ENCODE measurements around the gene KIF26B. TPM values are rescaled to one million over a fixed set of nuclear protein-coding genes. Genes with fewer than 3 reads are reported as not detected.
"Not testable (repeated sequence)": the region's sequence is repeated elsewhere in the genome, so short reads cannot be mapped to it uniquely, and the experiment has no call there.

The KIF26B gene
- total RNA-seq, 1 donor from 2014 or later = 0.13 TPM

DNA sequence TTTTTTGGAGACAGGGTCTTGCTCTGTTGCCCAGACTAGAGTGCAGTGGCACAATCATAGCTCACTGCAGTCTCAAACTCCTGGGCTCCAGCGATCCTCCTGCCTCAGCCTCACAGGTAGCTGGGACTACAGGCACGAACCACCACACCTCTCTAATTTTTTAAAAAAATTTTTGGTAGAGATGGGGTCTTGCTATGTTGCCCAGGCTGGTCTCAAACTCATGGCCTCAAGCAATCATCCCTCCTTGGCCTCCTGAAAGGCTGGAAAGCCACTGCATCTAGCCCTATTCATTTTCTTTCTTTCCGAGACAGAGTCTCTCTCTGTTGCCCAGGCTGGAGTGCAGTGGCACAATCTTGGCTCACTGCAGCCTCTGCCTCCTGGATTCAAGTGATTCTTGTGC lies 559.2 kb downstream of the KIF26B start:
- intact Hi-C loops (cut with micrococcal nuclease); H3K4me3 Mint-ChIP-seq; H3K27me3 Mint-ChIP-seq (ENCODE audit: insufficient read depth); DNase-seq (ENCODE audit: low spot score); H3K9me3 Mint-ChIP-seq; H3K36me3 Mint-ChIP-seq (ENCODE audit: low read depth); H3K4me1 Mint-ChIP-seq (ENCODE audit: low read depth); H3K27ac Mint-ChIP-seq: not testable (repeated sequence)

DNA sequence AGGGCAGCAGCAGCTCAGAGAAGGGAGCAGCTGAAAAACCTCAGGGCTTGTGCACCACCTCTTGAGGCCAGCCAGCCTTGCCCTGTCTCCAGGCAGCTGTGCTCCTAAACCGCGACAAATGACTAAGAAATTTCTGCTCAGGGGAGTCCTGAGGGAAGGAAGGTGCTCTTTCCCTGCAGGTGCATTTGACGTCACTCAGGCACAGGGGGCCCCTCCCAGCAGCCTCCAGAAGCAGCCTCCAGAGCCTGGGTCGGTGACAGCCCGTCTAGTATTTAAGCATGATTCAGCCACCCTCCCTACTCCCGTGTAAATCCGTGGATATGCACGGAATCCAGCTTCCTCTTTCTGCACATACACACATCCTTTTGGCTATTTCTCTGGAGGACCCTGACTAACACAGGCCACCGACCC lies 560.5 kb downstream of the KIF26B start:
- Mint-ChIP-seq H3K4me1 (ENCODE audit: low read depth) (no peaks in the 10 kb centered on the region), H3K9me3 (no peaks in the 10 kb centered on the region), H3K27ac (no peak overlapping the region), H3K27me3 (ENCODE audit: insufficient read depth) (no peaks in the 10 kb centered on the region), H3K36me3 (ENCODE audit: low read depth) (no peaks in the 10 kb centered on the region), H3K4me3 (no peak overlapping the region)
- intact Hi-C loops (cut with micrococcal nuclease) = no loop called here
- no peak for DNase-seq (ENCODE audit: low spot score)

DNA sequence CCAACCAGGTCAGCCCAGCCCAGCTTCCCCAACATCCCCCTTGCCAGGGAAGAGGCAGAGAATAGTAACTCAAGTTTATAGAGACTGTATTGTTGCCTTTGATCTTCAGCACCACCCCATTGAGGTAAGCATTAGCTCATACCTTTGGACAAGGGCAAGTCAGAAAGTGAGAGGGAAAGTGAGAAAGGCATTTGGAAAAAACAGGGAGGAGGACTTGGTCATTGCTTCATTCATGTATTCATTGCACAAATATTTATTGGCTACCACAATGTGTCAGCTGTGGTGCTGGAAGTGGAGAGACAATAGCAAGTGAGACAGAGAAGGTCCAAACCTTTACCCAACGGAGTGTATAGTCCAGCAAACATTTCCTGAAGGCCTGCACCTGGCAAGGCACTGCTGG lies 561.2 kb downstream of the KIF26B start:
- H3K9me3 Mint-ChIP-seq = no peaks in the 10 kb centered on the region
- no peak for DNase-seq (ENCODE audit: low spot score)
- no peaks in the 10 kb centered on the region for H3K27me3 Mint-ChIP-seq (ENCODE audit: insufficient read depth)
- no peaks in the 10 kb centered on the region for H3K36me3 Mint-ChIP-seq (ENCODE audit: low read depth)
- no peaks in the 10 kb centered on the region for H3K4me1 Mint-ChIP-seq (ENCODE audit: low read depth)
- no peak overlapping the region for H3K27ac Mint-ChIP-seq
- H3K4me3 Mint-ChIP-seq = no peak overlapping the region
- intact Hi-C loops (cut with micrococcal nuclease) = no loop called here

DNA sequence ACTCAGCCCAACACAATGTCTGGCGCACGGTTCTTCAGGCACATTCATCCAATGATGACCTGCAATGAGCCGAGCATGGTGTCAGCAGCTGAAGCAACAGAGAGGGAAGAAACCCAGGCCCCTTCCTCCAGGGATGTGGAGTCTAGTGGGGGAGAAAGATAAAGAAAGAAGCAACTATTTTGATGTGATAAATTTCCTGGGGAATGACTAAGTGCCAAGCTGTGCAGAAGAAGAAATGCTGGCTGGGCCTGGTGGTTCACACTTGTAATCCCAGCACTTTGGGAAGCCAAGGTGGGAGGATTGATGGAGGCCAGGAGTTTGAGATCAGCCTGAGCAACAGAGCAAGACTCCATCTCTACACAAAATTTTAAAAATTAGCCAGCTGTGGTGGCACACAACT lies 561.8 kb downstream of the KIF26B start:
- DNase-seq (ENCODE audit: low spot score) = no peak
- Mint-ChIP-seq H3K4me3 (no peak overlapping the region), H3K9me3 (no peaks in the 10 kb centered on the region), H3K27ac (no peak overlapping the region), H3K27me3 (ENCODE audit: insufficient read depth) (no peaks in the 10 kb centered on the region), H3K36me3 (ENCODE audit: low read depth) (no peaks in the 10 kb centered on the region), H3K4me1 (ENCODE audit: low read depth) (no peaks in the 10 kb centered on the region)
- intact Hi-C loops (cut with micrococcal nuclease) = no loop called here

DNA sequence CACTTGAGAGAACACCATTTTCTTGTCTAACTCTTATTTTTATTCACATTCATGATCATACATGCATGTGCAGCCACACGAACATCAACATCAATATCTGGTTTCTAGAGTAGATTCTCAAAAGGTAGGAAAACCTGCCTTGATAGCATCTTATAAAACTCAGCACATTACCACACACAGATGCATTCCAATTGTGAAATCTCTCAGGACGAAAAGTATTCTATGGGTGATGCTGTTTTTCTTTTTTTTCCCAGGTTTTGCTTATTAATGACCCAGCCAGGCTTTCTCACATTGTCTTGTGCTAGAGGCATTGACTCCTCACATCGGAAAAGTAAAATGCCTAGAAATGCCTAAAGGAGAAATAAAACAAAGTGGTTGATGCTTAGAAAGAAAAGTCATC lies 562.8 kb downstream of the KIF26B start:
- no peaks in the 10 kb centered on the region for H3K36me3 Mint-ChIP-seq (ENCODE audit: low read depth)
- H3K27me3 Mint-ChIP-seq (ENCODE audit: insufficient read depth) = no peaks in the 10 kb centered on the region
- H3K4me3 Mint-ChIP-seq = no peak overlapping the region
- no peak for DNase-seq (ENCODE audit: low spot score)
- H3K27ac Mint-ChIP-seq = no peak overlapping the region
- intact Hi-C loops (cut with micrococcal nuclease) = no loop called here
- H3K9me3 Mint-ChIP-seq = no peaks in the 10 kb centered on the region
- H3K4me1 Mint-ChIP-seq (ENCODE audit: low read depth) = no peaks in the 10 kb centered on the region

DNA sequence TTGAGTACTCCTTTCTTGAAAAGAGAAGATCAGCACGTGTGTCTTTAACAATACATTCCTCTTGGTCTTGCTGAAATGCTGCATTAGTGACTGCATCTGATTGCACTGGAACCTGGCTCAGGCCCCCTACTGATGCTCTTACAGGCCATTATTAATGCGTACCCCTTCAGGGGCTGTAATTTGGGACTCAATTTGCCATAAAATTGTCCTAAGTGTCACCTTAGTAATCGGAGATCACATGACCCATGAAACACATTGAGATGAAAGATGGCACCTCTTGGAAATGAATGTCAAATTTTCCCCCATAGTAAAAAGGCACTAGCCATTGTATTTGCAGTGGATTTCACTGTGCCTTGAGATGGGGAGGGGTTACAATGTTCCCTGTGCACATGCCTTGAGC lies 563.3 kb downstream of the KIF26B start:
- Mint-ChIP-seq H3K9me3 (no peaks in the 10 kb centered on the region), H3K4me1 (ENCODE audit: low read depth) (no peaks in the 10 kb centered on the region), H3K27me3 (ENCODE audit: insufficient read depth) (no peaks in the 10 kb centered on the region), H3K27ac (no peak overlapping the region), H3K36me3 (ENCODE audit: low read depth) (no peaks in the 10 kb centered on the region), H3K4me3 (no peak overlapping the region)
- DNase-seq (ENCODE audit: low spot score) = no peak
- intact Hi-C loops (cut with micrococcal nuclease) = no loop called here

DNA sequence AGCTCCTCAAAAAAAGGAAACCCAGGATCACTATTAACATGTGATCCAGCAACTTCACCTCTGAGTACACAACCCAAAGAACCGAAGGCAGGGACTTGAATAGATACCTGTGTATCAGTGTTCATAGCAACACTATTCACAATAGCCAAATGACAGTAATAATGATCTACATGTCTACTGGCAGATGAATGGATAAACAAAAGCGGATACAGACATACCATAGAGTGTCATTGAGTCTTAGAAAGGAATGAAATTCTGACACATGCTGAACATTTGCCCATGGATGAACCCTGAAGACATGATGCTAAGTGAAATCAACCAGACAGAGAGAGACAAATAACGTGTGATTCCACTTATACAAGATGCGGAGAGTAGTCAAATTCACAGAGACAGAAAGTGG lies 564.2 kb downstream of the KIF26B start:
- H3K36me3 Mint-ChIP-seq (ENCODE audit: low read depth) = no peaks in the 10 kb centered on the region
- no peaks in the 10 kb centered on the region for H3K27me3 Mint-ChIP-seq (ENCODE audit: insufficient read depth)
- H3K27ac Mint-ChIP-seq = no peak overlapping the region
- no peaks in the 10 kb centered on the region for H3K4me1 Mint-ChIP-seq (ENCODE audit: low read depth)
- no peaks in the 10 kb centered on the region for H3K9me3 Mint-ChIP-seq
- no peak for DNase-seq (ENCODE audit: low spot score)
- intact Hi-C loops (cut with micrococcal nuclease) = no loop called here
- H3K4me3 Mint-ChIP-seq = no peak overlapping the region

DNA sequence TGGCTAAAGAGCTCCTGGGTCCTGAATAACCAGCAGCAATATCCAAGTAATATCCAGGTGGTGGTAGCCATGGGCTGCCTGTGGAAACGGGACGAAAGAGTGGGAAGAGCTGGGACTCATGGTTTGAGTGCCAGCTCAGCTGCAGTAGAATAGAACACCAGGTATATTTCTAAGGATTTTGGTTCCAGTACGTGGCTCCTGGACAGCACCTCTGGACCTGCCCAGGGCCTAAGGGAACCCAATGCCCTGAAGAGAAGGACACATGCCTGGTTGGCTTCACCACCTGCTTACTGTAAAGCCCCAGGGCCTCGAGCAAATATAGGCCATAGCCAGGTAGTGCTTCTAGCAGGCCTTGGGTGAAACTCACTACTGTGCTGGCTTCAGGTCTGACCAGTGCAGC lies 566.7 kb downstream of the KIF26B start:
- no peaks in the 10 kb centered on the region for H3K4me1 Mint-ChIP-seq (ENCODE audit: low read depth)
- no peaks in the 10 kb centered on the region for H3K27me3 Mint-ChIP-seq (ENCODE audit: insufficient read depth)
- H3K9me3 Mint-ChIP-seq = peaks cover 1% of the 10 kb centered on the region
- H3K27ac Mint-ChIP-seq = no peak overlapping the region
- DNase-seq (ENCODE audit: low spot score) = no peak
- no peak overlapping the region for H3K4me3 Mint-ChIP-seq
- intact Hi-C loops (cut with micrococcal nuclease) = no loop called here
- no peaks in the 10 kb centered on the region for H3K36me3 Mint-ChIP-seq (ENCODE audit: low read depth)

DNA sequence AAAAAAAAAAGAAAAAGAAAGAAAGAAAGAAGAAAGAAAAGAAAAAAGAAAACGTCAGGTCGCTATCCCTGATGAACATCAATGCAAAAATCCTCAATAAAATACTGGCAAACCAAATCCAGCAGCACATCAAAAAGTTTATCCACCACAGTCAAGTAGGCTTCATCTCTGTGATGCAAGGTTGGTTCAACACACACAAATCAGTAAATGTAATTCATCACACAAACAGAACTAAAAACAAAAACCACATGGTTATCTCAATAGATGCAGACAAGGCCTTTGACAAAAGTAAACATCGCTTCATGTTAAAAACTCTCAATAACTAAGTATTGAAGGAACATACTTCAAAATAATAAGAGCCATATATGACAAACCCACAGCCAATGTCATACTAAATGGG lies 573.2 kb downstream of the KIF26B start:
- H3K4me3 Mint-ChIP-seq; H3K4me1 Mint-ChIP-seq (ENCODE audit: low read depth); DNase-seq (ENCODE audit: low spot score); H3K36me3 Mint-ChIP-seq (ENCODE audit: low read depth); H3K27ac Mint-ChIP-seq; intact Hi-C loops (cut with micrococcal nuclease); H3K27me3 Mint-ChIP-seq (ENCODE audit: insufficient read depth); H3K9me3 Mint-ChIP-seq: not testable (repeated sequence)

DNA sequence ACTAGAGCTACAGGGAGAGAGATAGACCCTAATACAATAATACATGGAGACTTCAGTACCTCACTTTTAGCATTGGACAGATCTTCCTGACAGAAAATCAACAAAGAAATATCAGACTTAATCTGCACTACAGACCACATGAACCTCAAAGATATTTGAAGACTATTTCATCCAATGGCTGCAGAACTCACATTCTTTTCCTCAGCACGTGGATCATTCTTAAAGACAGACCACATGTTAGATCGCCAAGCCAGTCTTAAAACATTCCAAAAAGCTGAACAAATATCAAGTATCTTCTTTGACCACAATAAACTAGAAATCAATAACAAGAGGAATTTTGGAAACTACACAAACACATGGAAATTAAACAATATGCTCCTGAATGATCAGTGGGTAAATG lies 576.0 kb downstream of the KIF26B start:
- Mint-ChIP-seq H3K27ac (no peak overlapping the region), H3K4me1 (ENCODE audit: low read depth) (no peaks in the 10 kb centered on the region), H3K4me3 (no peak overlapping the region), H3K36me3 (ENCODE audit: low read depth) (no peaks in the 10 kb centered on the region), H3K27me3 (ENCODE audit: insufficient read depth) (peaks cover 2% of the 10 kb centered on the region), H3K9me3 (peaks cover 7% of the 10 kb centered on the region)
- no peak for DNase-seq (ENCODE audit: low spot score)
- intact Hi-C loops (cut with micrococcal nuclease) = no loop called here

DNA sequence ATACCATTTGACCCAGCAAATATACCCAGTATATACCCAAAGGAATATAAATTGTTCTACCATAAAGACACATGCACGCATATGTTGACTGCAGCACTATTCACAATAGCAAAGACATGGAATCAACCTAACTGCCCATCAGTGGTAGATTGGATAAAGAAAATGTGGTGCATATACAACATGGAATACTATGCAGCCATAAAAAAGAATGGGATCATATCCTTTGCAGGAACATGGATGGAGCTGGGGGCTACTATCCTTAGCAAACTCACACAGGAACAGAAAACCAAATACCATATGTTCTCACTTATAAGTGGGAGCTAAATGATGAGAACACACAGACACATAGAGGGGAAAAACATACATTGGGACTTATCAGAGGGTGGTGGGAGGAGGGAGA lies 585.6 kb downstream of the KIF26B start:
- H3K27me3 Mint-ChIP-seq (ENCODE audit: insufficient read depth); H3K27ac Mint-ChIP-seq; H3K4me3 Mint-ChIP-seq; DNase-seq (ENCODE audit: low spot score); H3K36me3 Mint-ChIP-seq (ENCODE audit: low read depth); H3K9me3 Mint-ChIP-seq; intact Hi-C loops (cut with micrococcal nuclease); H3K4me1 Mint-ChIP-seq (ENCODE audit: low read depth): not testable (repeated sequence)

DNA sequence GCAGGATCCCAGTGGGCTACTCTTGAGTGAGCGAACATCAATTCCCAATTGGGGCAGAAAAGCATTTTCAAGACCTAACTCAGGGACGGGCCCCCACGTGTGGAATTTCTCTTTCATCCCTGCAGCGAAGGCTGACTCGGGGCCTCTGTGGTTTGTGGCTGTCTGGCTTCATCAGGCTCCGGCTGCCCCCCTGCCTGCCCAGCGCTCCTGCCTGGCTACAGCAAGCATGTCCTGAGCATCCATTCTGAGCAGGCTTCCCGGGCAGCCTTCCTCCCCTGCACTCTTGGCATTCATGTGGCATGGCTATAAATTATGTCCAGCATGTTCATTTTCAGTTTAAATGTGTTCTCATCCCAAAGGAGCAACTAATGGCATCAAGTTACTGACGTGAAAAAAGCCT lies 588.1 kb downstream of the KIF26B start:
- Mint-ChIP-seq H3K27ac (no peak overlapping the region), H3K9me3 (peaks cover 10% of the 10 kb centered on the region), H3K4me3 (no peak overlapping the region), H3K36me3 (ENCODE audit: low read depth) (no peaks in the 10 kb centered on the region), H3K4me1 (ENCODE audit: low read depth) (no peaks in the 10 kb centered on the region), H3K27me3 (ENCODE audit: insufficient read depth) (no peaks in the 10 kb centered on the region)
- intact Hi-C loops (cut with micrococcal nuclease) = no loop called here
- no peak for DNase-seq (ENCODE audit: low spot score)

DNA sequence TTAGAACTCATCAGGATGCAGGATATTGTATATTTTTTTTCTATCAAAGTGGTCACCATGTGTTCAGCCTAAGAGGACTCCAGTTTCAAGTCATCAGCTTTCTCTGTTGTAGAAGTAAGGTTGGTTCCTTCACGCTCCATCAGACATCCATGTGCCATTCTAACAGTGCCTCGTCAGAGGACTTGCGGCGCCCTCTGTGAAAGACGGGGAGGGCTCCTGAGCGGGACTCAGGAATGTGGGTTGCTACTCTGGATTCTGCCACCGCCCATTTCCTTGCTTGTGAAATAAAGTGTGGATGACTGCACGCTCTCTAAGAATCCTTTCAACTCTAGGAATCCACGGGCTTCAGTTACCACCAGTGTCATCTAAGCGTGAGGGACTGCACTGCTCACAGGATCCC lies 593.5 kb downstream of the KIF26B start:
- Mint-ChIP-seq H3K4me1 (ENCODE audit: low read depth) (no peaks in the 10 kb centered on the region), H3K27ac (no peak overlapping the region), H3K4me3 (no peak overlapping the region), H3K9me3 (peaks cover 10% of the 10 kb centered on the region), H3K27me3 (ENCODE audit: insufficient read depth) (no peaks in the 10 kb centered on the region), H3K36me3 (ENCODE audit: low read depth) (no peaks in the 10 kb centered on the region)
- intact Hi-C loops (cut with micrococcal nuclease) = no loop called here
- no peak for DNase-seq (ENCODE audit: low spot score)

DNA sequence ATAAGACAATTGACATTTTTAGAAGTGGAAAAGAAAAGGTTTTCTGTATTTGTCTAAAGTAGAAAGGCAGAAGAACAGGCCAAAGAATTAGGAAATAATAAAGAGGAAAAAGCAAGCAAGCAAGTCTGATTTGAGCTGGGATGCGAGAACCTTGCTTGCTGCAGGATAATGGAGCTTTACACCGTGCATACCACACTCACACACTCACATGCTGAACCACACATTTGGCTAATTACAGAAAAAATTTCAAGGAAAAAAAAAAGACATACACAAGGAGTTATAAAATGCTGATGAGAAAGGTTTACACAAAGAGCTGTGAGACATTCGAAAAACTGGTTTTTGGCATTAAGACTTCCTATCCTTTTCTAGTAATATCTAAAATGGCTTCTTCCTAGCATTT lies 593.9 kb downstream of the KIF26B start:
- Mint-ChIP-seq H3K4me3 (no peak overlapping the region), H3K9me3 (peaks cover 10% of the 10 kb centered on the region)

More for the DNA sequence above, 593.9 kb downstream of the KIF26B start:
- no peaks in the 10 kb centered on the region for H3K27me3 Mint-ChIP-seq (ENCODE audit: insufficient read depth)
- H3K36me3 Mint-ChIP-seq (ENCODE audit: low read depth) = no peaks in the 10 kb centered on the region
- intact Hi-C loops (cut with micrococcal nuclease) = no loop called here
- H3K4me1 Mint-ChIP-seq (ENCODE audit: low read depth) = no peaks in the 10 kb centered on the region
- H3K27ac Mint-ChIP-seq = no peak overlapping the region
- DNase-seq (ENCODE audit: low spot score) = no peak
